GM19193 (cell line): ENCODE results near the gene HDLBP.

Experiments used
- POLR2A ChIP-seq: IDR thresholded peaks from 4 replicates; pipeline ENCODE4 v1.6.1; 2011; ENCODE audit not compliant: insufficient read depth, insufficient read length; ENCODE audit errors: extremely low read depth

The HDLBP gene

GRCh38 chr2:241224018-241224850 is 91.2 kb downstream of the HDLBP start:
- no peak for TF ChIP-seq POLR2A

GRCh38 chr2:241223211-241224017 is 92.1 kb downstream of the HDLBP start:
- no peak for TF ChIP-seq POLR2A

GRCh38 chr2:241219856-241220356 is 95.6 kb downstream of the HDLBP start:
- no peak for TF ChIP-seq POLR2A

- no peak for TF ChIP-seq POLR2A
Observed at GRCh38 chr2:241219030-241219382, 96.5 kb downstream of the HDLBP start.

- TF ChIP-seq POLR2A = no peak
Observed at GRCh38 chr2:241218131-241219029, 97.1 kb downstream of the HDLBP start.

- no peak for TF ChIP-seq POLR2A
Observed at GRCh38 chr2:241217320-241218031, 98.0 kb downstream of the HDLBP start.

GRCh38 chr2:241216211-241216761 is 99.2 kb downstream of the HDLBP start:
- TF ChIP-seq POLR2A = no peak

- no peak for TF ChIP-seq POLR2A
Observed at GRCh38 chr2:241215421-241215820, 100.1 kb downstream of the HDLBP start.

- TF ChIP-seq POLR2A = no peak
Observed at GRCh38 chr2:241214766-241215165, 100.7 kb downstream of the HDLBP start.

GRCh38 chr2:241214209-241214608 is 101.3 kb downstream of the HDLBP start:
- no peak for TF ChIP-seq POLR2A

- TF ChIP-seq POLR2A = no peak
Observed at GRCh38 chr2:241213567-241213966, 101.9 kb downstream of the HDLBP start.

GRCh38 chr2:241213041-241213440 is 102.4 kb downstream of the HDLBP start:
- TF ChIP-seq POLR2A = no peak

- TF ChIP-seq POLR2A = no peak
Observed at GRCh38 chr2:241211276-241211675, 104.2 kb downstream of the HDLBP start.

- TF ChIP-seq POLR2A = no peak
Observed at GRCh38 chr2:241209271-241209670, 106.2 kb downstream of the HDLBP start.

GRCh38 chr2:241208058-241208457 is 107.4 kb downstream of the HDLBP start:
- TF ChIP-seq POLR2A = no peak

- TF ChIP-seq POLR2A = no peak
Observed at GRCh38 chr2:241207641-241208040, 107.8 kb downstream of the HDLBP start.
